Keratinocyte (primary cell): ENCODE measurements around the gene MNDA. TPM values are rescaled to one million over a fixed set of nuclear protein-coding genes. Genes with fewer than 3 reads are reported as not detected.

ENCODE experiments used
- DNase-seq: peaks from one replicate; pipeline ENCODE4 v3.0.0-alpha.2; 2011; ENCODE audit warnings: low read depth, missing footprints, low spot score
- FAIRE-seq: peaks from 2 replicates; lab custom pipeline; 2011; peaks lifted over from hg19 to GRCh38; lab: Jason Lieb, UNC
- H2AFZ ChIP-seq: 2 replicates; pipeline ENCODE4 v1.6.0; 2012; ENCODE audit warnings: low read length, control low read depth, inconsistent platforms; ENCODE audit not compliant: control insufficient read depth
- H3K27ac ChIP-seq: 2 replicates; pipeline ENCODE4 v1.5.1; 2011; ENCODE audit warnings: low read length; ENCODE audit not compliant: control insufficient read depth, insufficient read depth
- H3K27me3 ChIP-seq: 3 replicates; pipeline ENCODE4 v1.6.0; 2011; ENCODE audit warnings: low read length; ENCODE audit not compliant: control insufficient read depth, insufficient read depth; ENCODE audit errors: extremely low read depth
- H3K36me3 ChIP-seq, 2 experiments: 2 replicates in 1 of 2; 3 replicates in 1 of 2; pipeline ENCODE4 v1.5.1; 2011; ENCODE audit warnings: low read length in 2 of 2, mild to moderate bottlenecking in 1 of 2; ENCODE audit not compliant: control insufficient read depth in 2 of 2, insufficient read depth in 2 of 2; ENCODE audit errors: extremely low read depth in 1 of 2
- H3K4me1 ChIP-seq: 3 replicates; pipeline ENCODE4 v1.5.1; 2011; ENCODE audit warnings: low read length; ENCODE audit not compliant: control insufficient read depth, insufficient read depth; ENCODE audit errors: extremely low read depth
- H3K4me2 ChIP-seq: 3 replicates; pipeline ENCODE4 v1.6.0; 2011; ENCODE audit warnings: low read depth, low read length; ENCODE audit not compliant: control insufficient read depth, insufficient read depth; ENCODE audit errors: extremely low read depth
- H3K4me3 ChIP-seq, 3 experiments: fragments of 200-600 bp in 1 of 3; sonication (generic) in 1 of 3; 2 replicates in 2 of 3; 3 replicates in 1 of 3; pipeline ENCODE4 v1.5.1; 2011 to 2016; ENCODE audit warnings: low read length in 3 of 3, mild to moderate bottlenecking in 3 of 3, control low read depth in 2 of 3, inconsistent platforms in 1 of 3, low read depth in 1 of 3, mixed read lengths in 1 of 3, mixed run types in 1 of 3, moderate library complexity in 1 of 3; ENCODE audit not compliant: control insufficient read depth in 2 of 3, insufficient read depth in 2 of 3; ENCODE audit errors: extremely low read depth in 1 of 3
- H3K79me2 ChIP-seq: 2 replicates; pipeline ENCODE4 v1.6.0; 2012; ENCODE audit warnings: low read length; ENCODE audit not compliant: control insufficient read depth, insufficient read depth
- H3K9ac ChIP-seq: 3 replicates; pipeline ENCODE4 v1.6.0; 2011; ENCODE audit warnings: low read length; ENCODE audit not compliant: control insufficient read depth, insufficient read depth; ENCODE audit errors: extremely low read depth
- H3K9me1 ChIP-seq: 3 replicates; pipeline ENCODE4 v1.6.0; 2011; ENCODE audit warnings: low read length; ENCODE audit not compliant: control insufficient read depth, insufficient read depth; ENCODE audit errors: extremely low read depth
- H3K9me3 ChIP-seq: 2 replicates; pipeline ENCODE4 v1.5.1; 2012; ENCODE audit warnings: low read depth, low read length; ENCODE audit not compliant: control insufficient read depth
- H4K20me1 ChIP-seq: 3 replicates; pipeline ENCODE4 v1.6.0; 2011; ENCODE audit warnings: low read length; ENCODE audit not compliant: control insufficient read depth, insufficient read depth; ENCODE audit errors: extremely low read depth
- CTCF ChIP-seq, 3 experiments: IDR thresholded peaks in 1 of 3; conservative IDR thresholded peaks in 1 of 3; optimal IDR thresholded peaks in 1 of 3; 2 replicates in 2 of 3; 3 replicates in 1 of 3; pipeline versions ENCODE3 to v1.5.1; 2011; ENCODE audit warnings: low read length in 3 of 3, mild to moderate bottlenecking in 3 of 3, moderate library complexity in 2 of 3, control low read depth in 1 of 3, inconsistent platforms in 1 of 3; ENCODE audit not compliant: insufficient read depth in 2 of 3; ENCODE audit errors: extremely low read depth in 1 of 3
- EZH2 ChIP-seq: IDR thresholded peaks from one replicate; pipeline ENCODE4 v1.6.1; 2012; ENCODE audit warnings: inconsistent platforms, mild to moderate bottlenecking, low read length, moderate library complexity
- dilution Hi-C: fragments of 300-500 bp; cut with MboI; formaldehyde crosslinking; loops from one replicate; pipeline ENCODE4 v1.7.0; 2020; ENCODE audit warnings: low sequenced_read_pairs; ENCODE audit not compliant: extremely low pct_ligation_motif_present
- polyA minus RNA-seq, 3 experiments: library from RNA; depleted of rRNA, polyadenylated mRNA; stranded (reverse); fragments of >200 nt; gene quantifications; 1 replicate in 1 of 3; 2 replicates in 1 of 3; 3 replicates in 1 of 3; pipeline ENCODE4 v1.2.3, GENCODE V29; 2011
- polyA plus RNA-seq, 5 experiments: library from polyadenylated mRNA; depleted of rRNA in 3 of 5; stranded (reverse) in 3 of 5; stranded (forward) in 1 of 5; unstranded in 1 of 5; fragments of >200 nt; gene quantifications; 1 replicate in 1 of 5; 2 replicates in 3 of 5; 3 replicates in 1 of 5; pipeline versions ENCODE4 v1.2.1 to v1.2.3, GENCODE V29; 2011 to 2012; ENCODE audit warnings: missing spikeins in 2 of 5, low read depth in 1 of 5, low replicate concordance in 1 of 5

Gene MNDA
- polyA plus RNA-seq: not detected in 3 replicates
- not detected for polyA plus RNA-seq (2011; ENCODE audit: low read depth)
- not detected in 2 replicates for polyA plus RNA-seq (2011; cell fraction: cytosol; rRNA removed)
- not detected in 2 replicates for polyA plus RNA-seq (2011; cell fraction: nucleus; rRNA removed)
- not detected in 2 replicates for polyA plus RNA-seq (2012; ENCODE audit: low replicate concordance)
- not detected in 3 replicates for polyA minus RNA-seq
- polyA minus RNA-seq (2011; cell fraction: cytosol; rRNA and poly(A)+ RNA removed): not detected
- polyA minus RNA-seq (2011; cell fraction: nucleus; rRNA and poly(A)+ RNA removed): not detected in 2 replicates

DNA sequence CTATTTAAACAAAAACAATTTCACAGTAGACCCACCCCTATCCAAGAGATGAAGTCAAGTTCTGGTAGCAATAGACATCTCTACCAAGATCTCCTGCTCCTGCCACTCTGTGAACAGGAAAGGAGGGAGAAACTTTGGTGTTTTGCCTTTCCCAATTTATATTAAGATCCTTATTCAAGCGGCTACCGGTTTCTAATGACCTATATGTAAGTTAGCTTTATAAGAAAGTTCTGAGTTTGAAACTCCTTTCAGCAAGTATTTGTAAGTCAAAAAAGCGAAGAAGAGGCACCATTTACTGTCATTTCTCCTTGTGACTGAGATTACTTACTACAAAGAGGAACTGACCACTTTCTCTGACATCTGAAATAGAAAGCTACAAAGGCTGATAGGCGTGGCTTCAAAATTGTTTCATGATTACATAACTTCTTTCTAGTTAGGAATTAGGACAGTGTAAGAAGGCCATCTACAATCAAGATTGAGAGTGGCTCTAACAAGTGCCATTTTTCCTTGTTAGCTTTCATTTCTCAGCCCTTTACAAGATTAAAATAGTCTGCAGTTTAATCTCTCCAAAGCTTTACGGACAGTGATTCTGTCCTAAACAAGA is at the start of gene MNDA:
TSS of gene MNDA (plus strand) at position 448 of the 604 bp plus-strand sequence. CDS start 10,803 bp downstream, outside the sequence.
- Histone ChIP-seq H3K36me3 (no peaks in the 10 kb centered on the region), H3K4me3 (no peak within 1 kb of the TSS), H3K27ac (no peak within 1 kb of the TSS), H3K27me3 (no peaks in the 10 kb centered on the region), H3K4me2 (no peak within 1 kb of the TSS), H3K9ac (no peak within 1 kb of the TSS), H3K4me1 (no peaks in the 10 kb centered on the region), H3K79me2 (no peaks in the 10 kb centered on the region), H4K20me1 (no peaks in the 10 kb centered on the region), H2AFZ (no peak within 1 kb of the TSS), H3K9me3 (no peaks in the 10 kb centered on the region), H3K9me1 (no peaks in the 10 kb centered on the region)
- DNase-seq: no peak
- dilution Hi-C loops: no loop called here
- no peak for TF ChIP-seq CTCF (optimal IDR thresholded peaks at IDR 0.05 in 1 of 3, IDR thresholded peaks at IDR 0.05 in 1 of 3, conservative IDR thresholded peaks at IDR 0.05 in 1 of 3; ENCODE audit: extremely low read depth in 1 of 3, insufficient read depth in 2 of 3, low read length in 3 of 3)
- TF ChIP-seq EZH2: no peak
- no peak for FAIRE-seq

- no peak for DNase-seq
- no peak for FAIRE-seq
- Histone ChIP-seq H3K36me3 (no peaks in the 10 kb centered on the region), H2AFZ (no peak overlapping the region), H4K20me1 (no peaks in the 10 kb centered on the region), H3K9me3 (no peaks in the 10 kb centered on the region), H3K4me3 (no peak overlapping the region), H3K4me1 (no peaks in the 10 kb centered on the region), H3K27me3 (no peaks in the 10 kb centered on the region), H3K9ac (no peak overlapping the region), H3K4me2 (no peak overlapping the region), H3K27ac (no peak overlapping the region), H3K9me1 (no peaks in the 10 kb centered on the region), H3K79me2 (no peaks in the 10 kb centered on the region)
- TF ChIP-seq CTCF (optimal IDR thresholded peaks at IDR 0.05 in 1 of 3, IDR thresholded peaks at IDR 0.05 in 1 of 3, conservative IDR thresholded peaks at IDR 0.05 in 1 of 3; ENCODE audit: extremely low read depth in 1 of 3, insufficient read depth in 2 of 3, low read length in 3 of 3): peak; percentile 28 to 43 (median 30)
- TF ChIP-seq EZH2: no peak
- dilution Hi-C loops: no loop called here
These were observed 37.5 kb upstream of the MNDA start for GRCh38 chr1:158793604-158794003.
